ENCODE measurements around the gene LRRC3C.
A peak's percentile ranks its signal among the peaks of the same experiment; 100 is the strongest.

The LRRC3C gene

GRCh38 chr17:39980351-39981206 is 53.0 kb downstream of the LRRC3C start, which contains the start of gene PSMD3:
PSMD3 (plus strand) TSS chr17:39980807; CDS start chr17:39980971, 164 bp downstream.
- DNase-seq (ENCODE audit: low read depth) = peak; percentile 96

GRCh38 chr17:39981207-39981741 is 53.7 kb downstream of the LRRC3C start:
- no peak for DNase-seq (ENCODE audit: low read depth)

- DNase-seq (ENCODE audit: low read depth) = no peak
These were observed 54.3 kb downstream of the LRRC3C start for GRCh38 chr17:39981766-39982375.

- DNase-seq (ENCODE audit: low read depth) = no peak
These were observed 60.8 kb downstream of the LRRC3C start for GRCh38 chr17:39988206-39988810.

GRCh38 chr17:39994448-39994847 is 66.9 kb downstream of the LRRC3C start:
- DNase-seq (ENCODE audit: low read depth) = no peak
